SU-DHL-6 (cell line): ENCODE results near the gene CLEC16A.
"Not testable (repeated sequence)": the region's sequence is repeated elsewhere in the genome, so short reads cannot be mapped to it uniquely, and the experiment has no call there.

Source experiments
- H2AFZ ChIP-seq: fragments of 200-600 bp; sonication (generic); 2 replicates; pipeline ENCODE4 v1.6.1; 2014; ENCODE audit warnings: low read depth, mild to moderate bottlenecking, moderate library complexity, mixed read lengths, antibody characterized with exemption, low read length; ENCODE audit not compliant: severe bottlenecking
- H3F3A ChIP-seq: fragments of 200-600 bp; shearing (Covaris generic); 2 replicates; pipeline ENCODE4 v1.6.0; 2016; ENCODE audit warnings: antibody characterized with exemption, mild to moderate bottlenecking; ENCODE audit not compliant: insufficient read depth
- H3K27ac ChIP-seq: fragments of 200-600 bp; sonication (generic); 2 replicates; pipeline ENCODE4 v1.5.1; 2016; ENCODE audit warnings: low read depth, mild to moderate bottlenecking, low read length, moderate library complexity, mixed read lengths
- H3K27me3 ChIP-seq: fragments of 200-600 bp; sonication (generic), shearing (Covaris generic); 2 replicates; pipeline ENCODE4 v1.6.0; 2014; ENCODE audit warnings: mild to moderate bottlenecking, low read length
- H3K36me3 ChIP-seq: fragments of 200-600 bp; sonication (generic); 2 replicates; pipeline ENCODE4 v1.6.1; 2014; ENCODE audit warnings: mild to moderate bottlenecking, low read length, mixed read lengths
- H3K4me2 ChIP-seq: fragments of 300-600, 200-600 bp; shearing (Covaris generic), sonication (generic); 2 replicates; pipeline ENCODE4 v1.6.0; 2014; ENCODE audit warnings: low read length, low read depth, mild to moderate bottlenecking; ENCODE audit not compliant: poor library complexity, severe bottlenecking
- H3K4me3 ChIP-seq: fragments of 200-600 bp; sonication (generic); 2 replicates; pipeline ENCODE4 v1.5.1; 2014; ENCODE audit warnings: antibody characterized with exemption, low read length, mild to moderate bottlenecking, mixed read lengths; ENCODE audit not compliant: insufficient read depth, poor library complexity, severe bottlenecking
- H3K79me2 ChIP-seq: fragments of 200-600 bp; sonication (generic); 2 replicates; pipeline ENCODE4 v1.6.1; 2014; ENCODE audit warnings: mild to moderate bottlenecking, low read length, moderate library complexity; ENCODE audit not compliant: insufficient read depth
- H3K9ac ChIP-seq: fragments of 200-600 bp; sonication (generic); 2 replicates; pipeline ENCODE4 v1.7.0; 2014; ENCODE audit warnings: mild to moderate bottlenecking, low read length
- H3K9me2 ChIP-seq: fragments of 200-600 bp; sonication (generic); replicated peaks from 2 replicates; pipeline ENCODE4 v1.6.1; 2014; ENCODE audit warnings: low read length; ENCODE audit not compliant: insufficient read depth
- H3K9me3 ChIP-seq: fragments of 200-600 bp; sonication (generic); 2 replicates; pipeline ENCODE4 v1.6.1; 2014; ENCODE audit warnings: low read length, mixed read lengths; ENCODE audit not compliant: insufficient read depth
- H4K20me1 ChIP-seq: fragments of 200-600 bp; sonication (generic); 2 replicates; pipeline ENCODE4 v1.6.1; 2014; ENCODE audit warnings: low read depth, mild to moderate bottlenecking, antibody characterized with exemption, low read length, moderate library complexity, mixed read lengths
- EZH2phosphoT487 ChIP-seq: fragments of 200-600 bp; sonication (generic), shearing (Covaris generic); conservative IDR thresholded peaks from 2 replicates; pipeline ENCODE4 v1.6.1; 2018; ENCODE audit warnings: mild to moderate bottlenecking, antibody characterized with exemption, low read length, moderate library complexity, mixed read lengths
- TF ChIP-seq, protein P1 (sequence below): fragments of 200-600 bp; sonication (generic); IDR thresholded peaks from one replicate; pipeline ENCODE4 v1.5.1; 2017; ENCODE audit warnings: antibody characterized with exemption, mild to moderate bottlenecking, low read length, moderate library complexity; ENCODE audit not compliant: insufficient read depth, poor library complexity, severe bottlenecking

CLEC16A gene

DNA sequence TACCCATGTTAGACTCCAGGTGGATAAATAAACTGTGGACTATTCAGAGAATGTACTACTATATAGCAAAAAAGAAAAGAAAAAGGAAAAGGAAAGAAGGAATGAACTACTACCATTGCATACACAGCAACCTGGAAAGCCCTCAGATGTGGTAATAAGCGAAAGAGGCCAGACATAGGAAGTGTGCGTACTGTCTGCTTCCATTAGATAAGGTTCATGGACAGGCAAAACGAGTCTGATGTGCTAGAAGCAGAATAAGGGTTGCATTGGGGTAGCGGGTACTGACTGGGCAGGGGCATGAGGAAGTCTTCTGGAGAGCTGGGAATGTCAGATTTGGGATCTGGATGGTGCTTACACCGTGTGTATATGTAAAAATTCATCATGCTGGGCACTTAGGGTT, 21.8 kb downstream of the CLEC16A start:
- TF ChIP-seq EZH2phosphoT487: no peak
- TF ChIP-seq, protein P1, sequence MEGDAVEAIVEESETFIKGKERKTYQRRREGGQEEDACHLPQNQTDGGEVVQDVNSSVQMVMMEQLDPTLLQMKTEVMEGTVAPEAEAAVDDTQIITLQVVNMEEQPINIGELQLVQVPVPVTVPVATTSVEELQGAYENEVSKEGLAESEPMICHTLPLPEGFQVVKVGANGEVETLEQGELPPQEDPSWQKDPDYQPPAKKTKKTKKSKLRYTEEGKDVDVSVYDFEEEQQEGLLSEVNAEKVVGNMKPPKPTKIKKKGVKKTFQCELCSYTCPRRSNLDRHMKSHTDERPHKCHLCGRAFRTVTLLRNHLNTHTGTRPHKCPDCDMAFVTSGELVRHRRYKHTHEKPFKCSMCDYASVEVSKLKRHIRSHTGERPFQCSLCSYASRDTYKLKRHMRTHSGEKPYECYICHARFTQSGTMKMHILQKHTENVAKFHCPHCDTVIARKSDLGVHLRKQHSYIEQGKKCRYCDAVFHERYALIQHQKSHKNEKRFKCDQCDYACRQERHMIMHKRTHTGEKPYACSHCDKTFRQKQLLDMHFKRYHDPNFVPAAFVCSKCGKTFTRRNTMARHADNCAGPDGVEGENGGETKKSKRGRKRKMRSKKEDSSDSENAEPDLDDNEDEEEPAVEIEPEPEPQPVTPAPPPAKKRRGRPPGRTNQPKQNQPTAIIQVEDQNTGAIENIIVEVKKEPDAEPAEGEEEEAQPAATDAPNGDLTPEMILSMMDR: no peak
- H3K9me2 ChIP-seq: no peaks in the 10 kb centered on the region
- H2AFZ ChIP-seq: no peak overlapping the region
- H3K4me3 ChIP-seq: no peak overlapping the region
- no peaks in the 10 kb centered on the region for H3K27me3 ChIP-seq
- no peaks in the 10 kb centered on the region for H4K20me1 ChIP-seq
- H3K4me2 ChIP-seq: no peak overlapping the region
- no peaks in the 10 kb centered on the region for H3K9me3 ChIP-seq
- H3K27ac ChIP-seq: no peak overlapping the region
- H3K36me3 ChIP-seq: no peaks in the 10 kb centered on the region
- H3F3A ChIP-seq: no peaks in the 10 kb centered on the region
- H3K79me2 ChIP-seq: no peaks in the 10 kb centered on the region
- no peak overlapping the region for H3K9ac ChIP-seq

DNA sequence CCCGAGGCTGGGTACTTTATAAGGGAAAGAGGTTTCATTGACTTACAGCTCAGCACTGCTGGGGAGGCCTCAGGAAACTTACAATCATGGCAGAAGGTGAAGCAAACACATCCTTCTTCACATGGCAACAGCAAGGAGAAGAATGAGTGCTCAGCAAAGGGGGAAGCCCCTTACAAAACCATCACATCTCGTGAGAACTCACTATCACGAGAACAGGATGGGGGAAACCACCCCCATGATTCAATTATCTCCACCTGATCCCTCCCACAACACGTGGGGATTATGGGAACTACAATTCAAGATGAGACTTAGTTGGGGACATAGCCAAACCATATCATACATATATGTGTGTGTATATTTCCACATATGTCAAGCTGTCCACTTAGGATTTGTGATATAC, 22.2 kb downstream of the CLEC16A start:
- H3K9ac ChIP-seq, H3K4me2 ChIP-seq: not testable (repeated sequence)

DNA sequence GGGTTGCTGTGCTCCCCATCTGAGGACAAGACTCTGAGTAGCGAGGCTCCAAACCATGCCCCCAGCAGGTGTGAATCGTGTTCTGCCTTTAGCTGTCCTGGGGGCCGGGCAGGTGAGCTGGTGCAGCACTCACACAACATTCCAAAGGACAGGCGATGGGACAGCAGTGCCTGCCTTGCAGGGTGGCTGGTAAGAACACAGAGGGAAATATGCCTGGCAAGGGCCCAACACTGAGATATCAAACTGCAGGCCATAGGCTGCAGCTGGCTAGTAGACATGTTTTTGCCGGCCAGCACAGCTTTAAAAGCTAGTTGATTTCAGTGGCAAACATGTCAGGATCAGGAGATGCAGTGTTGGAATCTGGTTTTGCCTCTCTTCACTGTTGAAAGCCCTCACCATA, 23.6 kb downstream of the CLEC16A start:
- H3K27me3 ChIP-seq: no peaks in the 10 kb centered on the region
- no peaks in the 10 kb centered on the region for H3K36me3 ChIP-seq
- H3K9ac ChIP-seq: no peak overlapping the region
- no peaks in the 10 kb centered on the region for H3K9me3 ChIP-seq
- no peaks in the 10 kb centered on the region for H3K9me2 ChIP-seq
- H3K27ac ChIP-seq: no peak overlapping the region
- no peaks in the 10 kb centered on the region for H3K79me2 ChIP-seq
- H4K20me1 ChIP-seq: no peaks in the 10 kb centered on the region
- no peaks in the 10 kb centered on the region for H3F3A ChIP-seq
- no peak overlapping the region for H3K4me3 ChIP-seq
- no peak overlapping the region for H3K4me2 ChIP-seq
- TF ChIP-seq EZH2phosphoT487: no peak
- TF ChIP-seq, protein P1: no peak
- H2AFZ ChIP-seq: no peak overlapping the region

More for the DNA sequence above, 22.2 kb downstream of the CLEC16A start:
- H3K4me3 ChIP-seq, H3K36me3 ChIP-seq, H3K27ac ChIP-seq, H2AFZ ChIP-seq, H3K9me2 ChIP-seq, H3K9me3 ChIP-seq, H3K79me2 ChIP-seq, H3F3A ChIP-seq, H4K20me1 ChIP-seq, H3K27me3 ChIP-seq: not testable (repeated sequence)

DNA sequence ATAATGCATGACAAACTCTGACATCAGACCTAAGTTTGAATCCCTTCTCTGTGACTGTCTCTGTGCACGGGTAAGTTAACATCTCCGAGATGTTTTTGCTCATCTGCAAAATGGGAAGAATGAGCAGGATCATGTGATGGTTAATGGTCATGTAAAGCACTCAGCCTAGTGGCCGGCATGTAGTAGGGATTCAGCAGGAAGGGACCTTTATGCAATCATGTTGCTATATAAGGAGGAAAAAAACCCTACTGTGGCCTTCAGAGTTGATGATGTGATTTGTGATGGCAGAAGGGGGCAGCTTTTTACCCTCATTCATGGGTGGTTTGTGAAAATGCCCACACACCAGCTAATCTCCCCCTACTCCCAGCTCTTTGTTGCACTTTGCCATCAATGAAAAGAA, 24.1 kb downstream of the CLEC16A start:
- Histone ChIP-seq H3K27ac (no peak overlapping the region), H3K4me3 (no peak overlapping the region), H3K79me2 (no peaks in the 10 kb centered on the region), H3F3A (no peaks in the 10 kb centered on the region), H3K4me2 (no peak overlapping the region), H3K9me2 (no peaks in the 10 kb centered on the region), H3K36me3 (no peaks in the 10 kb centered on the region), H4K20me1 (no peaks in the 10 kb centered on the region), H3K9ac (no peak overlapping the region), H3K27me3 (no peaks in the 10 kb centered on the region), H2AFZ (no peak overlapping the region), H3K9me3 (no peaks in the 10 kb centered on the region)
- TF ChIP-seq EZH2phosphoT487: no peak
- TF ChIP-seq, protein P1: no peak
